Pons (tissue), 1 donor: ENCODE data around the gene SPDYE1.
A peak's percentile ranks its signal among the peaks of the same experiment; 100 is the strongest.

ENCODE experiments used
- DNase-seq: peaks from one replicate; pipeline ENCODE4 v3.0.0-alpha.2; 2016; ENCODE audit warnings: low spot score

SPDYE1 gene

DNA sequence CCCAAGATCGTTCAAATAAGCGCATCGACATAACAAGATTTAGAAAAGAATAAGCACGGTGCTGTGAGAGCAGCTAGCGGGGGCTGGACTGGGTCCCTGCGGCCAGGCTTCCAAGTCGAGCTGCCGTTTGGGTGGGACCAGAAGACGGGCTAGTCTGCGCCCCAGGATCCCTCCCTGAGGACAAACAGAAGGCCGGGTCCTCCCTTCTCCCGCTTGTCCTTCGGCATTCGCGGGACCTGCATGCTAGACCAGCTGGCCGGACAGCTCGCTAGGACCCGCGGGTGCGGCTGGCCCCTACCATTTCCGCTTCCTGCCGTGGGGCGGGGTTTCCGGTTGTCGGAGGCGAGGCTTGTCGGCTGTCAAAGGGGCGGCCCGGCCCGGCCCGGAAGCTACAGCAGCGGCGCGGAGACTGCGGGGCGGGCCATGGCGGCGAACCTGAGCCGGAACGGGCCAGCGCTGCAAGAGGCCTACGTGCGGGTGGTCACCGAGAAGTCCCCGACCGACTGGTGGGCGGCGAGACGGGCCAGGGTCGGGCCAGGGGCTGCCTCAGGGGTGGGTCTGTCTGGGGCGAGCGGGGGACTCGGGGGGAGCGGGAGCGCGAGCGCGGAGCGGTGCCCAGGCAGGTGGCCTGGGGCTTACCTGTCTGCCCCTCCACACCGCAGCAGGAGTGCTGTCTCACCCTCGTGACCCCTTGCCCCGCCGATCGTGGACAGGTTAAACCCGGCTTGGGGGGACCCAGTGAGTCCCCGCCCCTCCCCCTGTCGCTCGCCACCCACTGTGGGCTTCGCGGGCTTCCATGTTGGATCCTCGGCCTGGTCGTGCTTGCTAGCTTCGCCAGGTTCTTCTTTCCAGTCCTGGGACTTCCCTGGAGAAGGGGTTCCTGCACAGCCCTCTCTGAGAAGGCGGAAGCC is 46.9 kb downstream of the SPDYE1 start, which contains the start of gene DBNL:
Gene DBNL, plus strand, starts transcription at position 388 of the 911 bp plus-strand sequence. Its CDS starts 36 bp downstream, at position 424.
- DNase-seq: peak; percentile 89

DNA sequence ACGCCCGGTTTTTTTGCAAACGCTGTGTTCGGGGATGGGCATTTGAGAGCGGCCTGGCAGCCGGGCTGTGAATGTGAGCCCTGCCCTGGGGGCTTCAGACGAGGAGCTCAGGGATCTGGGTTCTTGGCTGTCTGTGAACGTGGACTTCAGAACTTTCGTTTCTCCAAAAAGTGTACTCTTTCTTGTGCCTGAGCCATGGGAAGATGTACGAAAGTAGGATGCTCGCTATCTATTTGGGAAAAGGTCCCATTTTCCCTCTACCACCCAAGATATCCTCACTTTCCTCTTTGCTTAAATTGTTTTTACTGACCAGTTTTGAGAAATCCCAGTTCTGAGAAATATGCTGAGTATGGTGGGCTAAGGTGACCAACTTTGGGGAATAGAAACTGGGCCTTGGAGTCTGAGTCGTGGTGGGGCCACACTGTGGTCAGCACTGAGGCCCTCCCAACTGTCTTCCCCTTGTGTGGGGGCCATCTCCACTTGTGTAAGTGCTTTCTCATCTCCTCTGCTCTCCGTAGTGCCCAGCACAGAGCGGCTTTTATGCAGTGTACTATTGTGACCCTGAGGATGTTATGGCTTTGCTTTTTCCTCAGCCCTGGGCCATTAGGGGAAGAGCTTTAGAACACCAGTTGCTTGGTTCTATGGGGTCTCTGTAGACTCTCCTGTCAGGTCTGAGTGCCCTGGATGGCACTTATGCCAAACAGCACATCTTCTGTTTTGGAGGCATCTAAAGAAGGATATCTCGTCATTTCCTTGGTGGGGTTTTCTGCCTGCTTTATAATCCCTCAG is 47.7 kb downstream of the SPDYE1 start:
- no peak for DNase-seq

DNA sequence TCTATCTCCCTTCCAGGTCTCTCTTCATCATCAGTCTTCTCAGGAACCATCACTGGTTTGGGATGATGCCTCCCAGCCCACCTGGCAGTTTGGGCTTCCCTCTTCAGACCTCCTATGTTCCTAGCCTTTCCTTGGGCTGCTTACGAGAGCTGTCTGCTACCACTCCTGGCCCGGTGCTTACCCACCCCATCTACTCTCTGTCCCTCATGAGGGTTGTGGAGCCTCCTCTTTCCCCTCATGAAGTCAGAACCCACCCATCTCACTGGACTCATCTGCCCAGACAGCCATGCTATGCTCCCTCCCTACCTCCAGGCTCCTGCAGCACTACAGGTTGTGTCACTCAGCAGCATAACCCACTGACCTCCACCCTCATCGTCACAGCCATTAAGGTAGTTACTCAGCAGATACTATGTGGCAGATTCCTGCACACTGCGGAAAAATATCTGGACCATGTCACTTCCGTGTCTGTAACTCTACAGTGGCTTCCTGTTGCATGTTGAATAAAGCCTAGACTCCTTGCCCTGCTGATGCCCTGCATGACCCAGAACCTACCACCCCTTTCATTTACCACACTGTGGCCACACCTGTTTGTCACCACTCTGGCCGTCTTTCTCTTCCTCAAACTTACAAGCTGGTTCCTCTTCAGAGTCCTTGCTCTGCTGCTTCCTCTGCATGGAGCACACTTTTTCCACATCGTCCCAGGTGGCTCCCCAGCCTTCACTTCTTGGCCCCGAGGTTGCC is 48.8 kb downstream of the SPDYE1 start:
- no peak for DNase-seq

DNA sequence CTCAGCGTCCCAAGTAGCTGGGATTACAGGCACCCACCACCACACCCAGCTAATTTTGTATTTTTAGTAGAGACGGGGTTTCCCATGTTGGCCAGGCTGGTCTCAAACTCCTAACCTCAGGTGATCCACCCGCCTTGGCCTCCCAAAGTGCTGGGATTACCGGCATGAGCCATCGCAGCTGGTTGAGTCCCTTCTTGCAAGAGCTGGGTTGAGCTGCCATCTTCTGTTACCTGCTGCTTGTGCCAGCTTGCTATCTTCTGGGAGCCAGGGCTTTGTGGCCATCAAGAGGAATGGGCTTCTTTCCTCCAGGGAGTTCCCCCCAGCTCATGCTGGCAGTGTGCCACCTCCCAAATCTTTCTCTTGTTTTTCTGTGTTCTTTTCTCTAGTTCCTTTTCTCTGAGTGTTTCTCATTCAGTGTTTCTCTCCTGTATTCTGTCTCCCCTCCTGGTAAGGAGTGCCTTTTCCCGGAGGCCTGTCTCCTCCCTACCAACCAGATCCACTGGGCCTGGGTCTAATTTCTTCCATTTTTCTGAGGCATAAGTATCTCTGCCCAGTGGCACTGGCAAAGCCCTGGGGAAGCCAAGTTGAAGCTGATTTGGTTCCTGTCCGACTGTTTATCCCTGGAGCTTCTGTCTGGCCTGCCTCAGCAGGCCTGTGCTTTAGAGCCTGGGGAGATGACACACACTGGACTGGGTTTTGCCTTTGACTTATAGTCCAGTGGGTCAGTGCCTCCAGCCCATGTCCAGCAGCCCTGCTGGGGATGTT is 50.5 kb downstream of the SPDYE1 start:
- DNase-seq: no peak

DNA sequence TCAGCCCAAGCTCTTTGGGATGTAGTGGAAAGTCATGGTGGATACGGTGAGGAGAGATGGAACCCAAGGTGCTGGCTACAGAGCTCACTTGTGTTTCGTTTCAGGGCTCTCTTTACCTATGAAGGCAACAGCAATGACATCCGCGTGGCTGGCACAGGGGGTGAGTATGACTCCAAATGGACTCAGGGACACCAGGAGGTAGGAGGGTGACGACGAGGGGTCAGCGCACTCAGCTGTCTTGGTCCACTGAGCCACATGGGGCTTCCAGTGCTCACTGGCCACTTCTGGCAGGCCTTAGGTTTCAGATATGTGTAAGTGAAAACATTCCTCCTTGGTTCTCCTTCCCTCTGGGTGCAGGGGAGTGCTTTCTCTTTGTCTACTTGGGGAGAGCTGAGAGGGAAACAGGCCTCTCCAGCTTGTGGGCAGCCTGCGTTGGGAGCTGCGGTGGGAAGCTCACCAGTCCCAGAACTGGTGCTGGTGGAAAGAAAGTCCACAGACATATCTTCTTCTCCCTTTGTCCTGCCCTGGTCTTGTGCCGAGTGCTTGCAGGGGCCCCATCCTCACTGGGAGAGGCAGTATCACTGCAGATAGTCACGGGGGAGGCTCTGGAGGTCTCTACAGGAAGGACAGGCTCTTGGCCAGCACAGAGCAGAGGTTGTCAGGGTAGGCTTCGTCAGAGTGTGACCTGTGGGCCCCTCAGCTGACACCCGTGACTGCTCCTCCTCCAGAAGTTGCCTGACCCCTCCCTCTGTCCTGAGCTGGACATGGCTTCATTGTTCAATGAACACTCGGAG is 52.6 kb downstream of the SPDYE1 start:
- no peak for DNase-seq

DNA sequence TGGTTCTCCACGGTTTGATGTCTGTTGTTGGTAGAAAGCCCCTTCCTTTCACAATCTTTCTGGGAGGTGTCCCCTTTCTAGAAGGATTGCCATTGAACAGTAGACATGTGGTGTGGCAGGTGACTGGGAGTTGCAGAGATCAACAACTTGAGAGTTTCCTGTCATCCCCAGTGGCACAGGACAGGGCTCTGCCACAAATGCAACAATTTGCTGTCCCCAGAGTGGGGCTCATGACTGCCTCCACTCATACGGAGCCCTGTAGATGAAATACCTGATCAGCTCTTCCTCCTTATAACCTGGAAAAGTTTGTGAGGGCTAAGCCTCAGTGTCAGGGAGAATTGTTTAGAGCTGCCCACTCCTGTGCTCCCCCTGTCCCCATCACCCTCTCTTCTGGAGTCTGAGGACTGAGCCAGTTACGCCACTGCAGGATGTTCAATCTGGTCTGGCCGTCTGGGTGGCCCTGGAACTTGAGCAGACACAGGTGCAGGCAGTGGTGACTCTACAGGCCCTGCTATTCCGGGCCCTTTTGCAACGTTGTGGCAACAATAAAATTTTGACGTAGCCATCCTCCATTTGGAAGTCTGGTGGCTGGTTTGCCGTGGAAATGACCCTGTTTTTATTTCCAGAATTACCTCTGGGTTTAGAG is 53.3 kb downstream of the SPDYE1 start:
- no peak for DNase-seq

DNA sequence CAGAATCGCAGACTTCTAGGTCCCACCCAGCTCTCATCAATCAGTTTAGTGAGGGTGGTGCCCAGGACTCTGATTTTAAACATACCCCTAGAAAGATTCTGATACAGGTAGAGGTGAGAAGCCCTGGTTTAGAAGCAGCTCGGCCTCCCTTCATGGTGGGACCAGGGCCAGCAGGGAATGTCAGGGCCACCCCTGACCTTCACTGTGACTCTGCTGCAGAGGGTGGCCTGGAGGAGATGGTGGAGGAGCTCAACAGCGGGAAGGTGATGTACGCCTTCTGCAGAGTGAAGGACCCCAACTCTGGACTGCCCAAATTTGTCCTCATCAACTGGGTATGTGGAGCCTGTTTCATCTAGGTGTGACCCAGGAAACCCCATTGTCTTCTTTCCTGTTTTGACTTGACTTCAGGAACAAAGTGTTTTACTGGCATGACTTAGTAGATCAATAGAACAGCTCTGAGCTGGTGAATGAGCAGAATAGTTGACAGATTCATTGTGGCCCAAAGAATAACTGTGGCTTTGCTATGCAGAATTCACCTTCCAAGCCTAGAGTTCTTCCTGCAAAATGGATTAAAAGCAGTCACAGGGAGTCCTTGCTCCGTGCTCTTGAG is 54.0 kb downstream of the SPDYE1 start:
- no peak for DNase-seq

DNA sequence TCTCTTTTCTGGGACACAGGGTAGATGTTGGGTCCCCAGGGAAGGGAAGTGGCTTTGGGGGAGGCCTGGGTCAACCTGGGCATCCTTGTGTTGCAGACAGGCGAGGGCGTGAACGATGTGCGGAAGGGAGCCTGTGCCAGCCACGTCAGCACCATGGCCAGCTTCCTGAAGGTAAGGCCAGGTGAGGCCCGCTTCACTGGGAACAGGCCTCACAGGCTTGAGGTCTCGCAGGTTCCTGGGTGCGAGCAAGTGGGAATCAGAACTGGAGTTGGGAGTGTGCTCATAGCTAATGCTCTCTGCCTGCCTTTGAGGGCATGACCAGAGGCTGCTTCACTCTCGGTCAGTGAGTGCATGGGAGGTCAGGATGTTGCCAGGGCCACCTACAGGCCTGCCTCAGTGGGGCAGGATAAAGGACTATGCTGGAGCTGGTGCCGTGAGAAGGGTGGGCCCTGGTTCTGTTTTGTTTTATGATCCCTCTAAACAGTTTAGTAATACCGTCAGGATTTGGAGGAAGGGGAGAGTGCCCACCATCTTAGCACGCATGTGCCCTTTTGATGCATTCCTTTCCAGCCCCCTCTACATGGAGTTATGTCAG is 55.2 kb downstream of the SPDYE1 start:
- no peak for DNase-seq

DNA sequence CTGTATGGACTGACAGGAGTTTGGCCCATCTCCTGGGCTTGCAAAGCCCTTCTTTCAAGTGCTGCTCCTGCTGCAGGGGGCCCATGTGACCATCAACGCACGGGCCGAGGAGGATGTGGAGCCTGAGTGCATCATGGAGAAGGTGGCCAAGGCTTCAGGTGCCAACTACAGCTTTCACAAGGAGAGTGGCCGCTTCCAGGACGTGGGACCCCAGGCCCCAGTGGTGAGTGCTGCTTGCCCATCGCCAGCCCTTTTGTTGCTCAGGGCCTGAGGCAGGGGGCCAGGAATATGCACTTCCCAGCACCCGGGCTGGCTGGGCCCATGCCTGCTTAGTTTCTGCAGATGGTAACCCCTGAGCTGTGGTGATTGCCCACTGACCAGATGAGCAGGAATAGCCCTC is 59.0 kb downstream of the SPDYE1 start:
- no peak for DNase-seq

DNA sequence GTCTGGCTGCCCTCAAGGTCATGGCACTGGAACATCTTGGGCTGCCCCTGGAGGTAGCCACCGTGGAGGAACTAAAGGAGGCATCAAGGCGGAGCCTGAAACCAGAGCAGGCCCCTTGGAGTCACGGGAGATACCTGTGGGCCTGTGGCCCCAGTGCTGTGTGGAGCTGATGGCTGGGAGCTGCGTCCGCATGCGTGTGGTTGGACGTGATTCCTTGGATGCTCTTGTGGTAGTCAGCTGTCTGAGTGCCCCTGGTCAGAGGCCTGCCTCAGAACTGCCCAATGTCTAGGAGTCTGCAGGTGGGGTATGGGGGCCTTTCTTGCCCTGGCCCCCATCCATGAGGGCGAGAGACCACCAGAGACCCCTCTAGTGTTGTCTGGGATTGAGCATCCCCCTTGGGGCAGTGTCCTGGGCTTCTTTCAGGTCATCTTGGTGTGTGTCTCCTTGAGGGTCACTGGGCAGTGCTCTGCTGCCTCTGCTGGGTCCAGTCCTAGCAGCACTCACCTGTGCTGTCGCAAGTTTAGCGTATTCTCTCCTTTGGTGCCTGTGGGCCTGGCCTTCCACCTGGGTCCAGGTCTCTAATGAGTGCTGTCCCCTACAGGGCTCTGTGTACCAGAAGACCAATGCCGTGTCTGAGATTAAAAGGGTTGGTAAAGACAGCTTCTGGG is 59.6 kb downstream of the SPDYE1 start:
- DNase-seq: no peak

DNA sequence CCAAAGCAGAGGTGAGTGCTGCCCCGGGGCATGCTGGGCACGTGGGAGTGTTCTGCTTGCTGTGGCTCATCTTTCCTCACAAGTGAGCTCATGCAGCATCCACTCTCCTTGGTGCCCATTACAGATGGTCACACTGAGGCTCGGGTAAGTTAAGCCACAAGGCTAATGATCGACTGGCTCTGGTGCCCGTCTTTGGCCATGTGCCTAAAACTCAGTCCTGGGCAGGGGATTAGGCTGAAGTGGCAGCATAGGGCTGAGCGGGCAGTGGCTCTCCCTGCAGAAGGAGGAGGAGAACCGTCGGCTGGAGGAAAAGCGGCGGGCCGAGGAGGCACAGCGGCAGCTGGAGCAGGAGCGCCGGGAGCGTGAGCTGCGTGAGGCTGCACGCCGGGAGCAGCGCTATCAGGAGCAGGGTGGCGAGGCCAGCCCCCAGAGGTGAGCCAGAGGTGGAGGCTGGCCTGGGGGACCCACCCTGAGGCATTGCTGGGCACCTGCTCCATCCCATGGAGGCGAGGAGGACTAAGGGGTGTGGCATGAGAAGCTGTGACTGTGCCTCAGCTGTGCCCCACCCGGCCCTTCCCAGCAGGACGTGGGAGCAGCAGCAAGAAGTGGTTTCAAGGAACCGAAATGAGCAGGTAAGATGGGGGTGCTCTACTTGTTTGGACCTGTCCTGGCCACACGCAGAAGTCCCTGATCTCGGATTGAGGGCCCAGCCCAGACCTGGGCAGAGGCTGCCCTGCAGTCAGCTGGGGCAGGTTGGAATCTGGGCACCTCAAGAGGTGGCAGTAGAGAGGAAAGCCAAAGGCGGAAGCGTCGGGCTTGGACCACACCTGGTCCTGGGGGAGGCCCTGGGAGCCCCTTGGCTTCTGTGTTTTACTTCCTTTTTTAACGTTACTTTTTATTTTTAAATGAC is 60.4 kb downstream of the SPDYE1 start:
- DNase-seq: no peak

DNA sequence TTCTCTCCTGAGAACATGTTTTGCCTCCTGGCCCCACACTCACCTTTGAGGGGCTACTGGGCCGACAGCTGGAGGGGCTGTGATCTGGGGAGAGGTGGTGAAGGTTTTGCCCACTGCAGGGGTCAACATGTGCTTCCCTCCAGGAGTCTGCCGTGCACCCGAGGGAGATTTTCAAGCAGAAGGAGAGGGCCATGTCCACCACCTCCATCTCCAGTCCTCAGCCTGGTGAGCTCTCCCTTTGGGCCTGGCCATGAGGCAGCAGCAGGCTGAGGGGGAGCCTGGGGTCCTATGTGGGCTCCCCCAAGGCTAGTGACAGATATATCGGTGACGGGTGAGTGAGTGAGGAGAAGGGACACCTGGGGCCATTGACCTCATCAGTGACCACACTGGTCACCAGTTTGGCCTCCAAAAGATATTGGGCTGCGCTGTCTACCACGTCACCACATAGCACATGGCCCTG is 61.1 kb downstream of the SPDYE1 start:
- DNase-seq: no peak

DNA sequence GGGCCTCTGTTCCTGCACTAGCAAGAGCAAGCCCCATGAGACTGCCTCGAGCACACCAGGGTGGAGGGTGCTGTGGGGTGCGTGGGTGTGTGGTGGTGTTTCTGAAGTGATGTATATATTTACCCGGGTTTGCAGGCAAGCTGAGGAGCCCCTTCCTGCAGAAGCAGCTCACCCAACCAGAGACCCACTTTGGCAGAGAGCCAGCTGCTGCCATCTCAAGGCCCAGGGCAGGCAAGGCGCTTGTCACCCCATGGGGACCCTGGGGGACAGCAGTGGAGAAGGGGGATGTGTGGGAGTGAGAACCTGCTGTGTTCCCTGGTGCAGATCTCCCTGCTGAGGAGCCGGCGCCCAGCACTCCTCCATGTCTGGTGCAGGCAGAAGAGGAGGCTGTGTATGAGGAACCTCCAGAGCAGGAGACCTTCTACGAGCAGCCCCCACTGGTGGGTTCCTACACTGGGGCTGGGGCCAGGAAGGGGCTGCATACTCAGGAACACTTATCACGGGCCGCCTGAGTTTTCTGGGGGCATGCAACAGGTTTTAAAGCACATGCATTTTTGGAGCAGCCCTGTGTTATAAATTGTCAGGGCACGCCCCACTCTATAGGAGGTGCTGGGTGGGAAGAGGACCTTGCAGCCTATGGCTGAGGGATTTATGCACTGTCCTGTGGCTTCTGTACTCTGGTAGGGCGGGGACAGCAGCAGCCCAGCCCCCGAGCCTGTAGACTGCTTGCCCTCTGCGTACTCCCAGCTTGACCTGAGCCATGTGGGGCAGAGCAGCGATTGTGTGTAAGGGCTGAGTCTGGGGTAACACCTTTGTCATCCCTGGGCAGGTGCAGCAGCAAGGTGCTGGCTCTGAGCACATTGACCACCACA is 61.8 kb downstream of the SPDYE1 start:
- no peak for DNase-seq
